Esophagus muscularis mucosa (tissue), 3 donors: ENCODE data around the gene EIF6.
"Not testable (repeated sequence)": the region's sequence is repeated elsewhere in the genome, so short reads cannot be mapped to it uniquely, and the experiment has no call there.

Experiments
- EP300 ChIP-seq: sonication (generic); formaldehyde crosslinking; IDR thresholded peaks from one replicate; pipeline ENCODE4 v1.6.1; 2017; ENCODE audit warnings: antibody characterized with exemption
- TF ChIP-seq, protein P1 (sequence below), 3 experiments: fragments of 200-600 bp in 2 of 3; fragments of 450-650 bp in 1 of 3; sonication (generic) in 2 of 3; IDR thresholded peaks; one replicate each; pipeline ENCODE4 v1.5.1; 2017 to 2019; ENCODE audit warnings: antibody characterized with exemption in 3 of 3, mild to moderate bottlenecking in 2 of 3, moderate library complexity in 1 of 3

- TF ChIP-seq, protein P1, sequence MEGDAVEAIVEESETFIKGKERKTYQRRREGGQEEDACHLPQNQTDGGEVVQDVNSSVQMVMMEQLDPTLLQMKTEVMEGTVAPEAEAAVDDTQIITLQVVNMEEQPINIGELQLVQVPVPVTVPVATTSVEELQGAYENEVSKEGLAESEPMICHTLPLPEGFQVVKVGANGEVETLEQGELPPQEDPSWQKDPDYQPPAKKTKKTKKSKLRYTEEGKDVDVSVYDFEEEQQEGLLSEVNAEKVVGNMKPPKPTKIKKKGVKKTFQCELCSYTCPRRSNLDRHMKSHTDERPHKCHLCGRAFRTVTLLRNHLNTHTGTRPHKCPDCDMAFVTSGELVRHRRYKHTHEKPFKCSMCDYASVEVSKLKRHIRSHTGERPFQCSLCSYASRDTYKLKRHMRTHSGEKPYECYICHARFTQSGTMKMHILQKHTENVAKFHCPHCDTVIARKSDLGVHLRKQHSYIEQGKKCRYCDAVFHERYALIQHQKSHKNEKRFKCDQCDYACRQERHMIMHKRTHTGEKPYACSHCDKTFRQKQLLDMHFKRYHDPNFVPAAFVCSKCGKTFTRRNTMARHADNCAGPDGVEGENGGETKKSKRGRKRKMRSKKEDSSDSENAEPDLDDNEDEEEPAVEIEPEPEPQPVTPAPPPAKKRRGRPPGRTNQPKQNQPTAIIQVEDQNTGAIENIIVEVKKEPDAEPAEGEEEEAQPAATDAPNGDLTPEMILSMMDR (IDR thresholded peaks at IDR 0.05), result not testable (repeated sequence)
- TF ChIP-seq EP300, result not testable (repeated sequence)
These were observed 31.1 kb upstream of the EIF6 start for GRCh38 chr20:35315632-35316020.
